CD14-positive monocyte (primary cell): ENCODE results near the gene MAP3K20. TPM values are rescaled to one million over a fixed set of nuclear protein-coding genes. Genes with fewer than 3 reads are reported as not detected.

Experiments
- DNase-seq, 3 donors: peaks; one replicate each; pipeline ENCODE4 v3.0.0-alpha.2; 2011 to 2022
- H2AFZ ChIP-seq: 2 replicates; pipeline ENCODE4 v1.6.0; 2012; ENCODE audit warnings: mild to moderate bottlenecking, low read depth, low read length, inconsistent platforms; ENCODE audit not compliant: insufficient read depth, poor library complexity, severe bottlenecking
- H3K27ac ChIP-seq, 2 donors: 1 replicate in 1 of 2; 2 replicates in 1 of 2; pipeline ENCODE4 v1.5.1; 2012 to 2013; ENCODE audit warnings: low read length in 2 of 2, control low read depth in 1 of 2, inconsistent platforms in 1 of 2, low read depth in 1 of 2, mild to moderate bottlenecking in 1 of 2
- H3K27me3 ChIP-seq, 2 donors: one replicate each; pipeline versions ENCODE4 v1.6.0 to v1.6.1; 2011 to 2013; ENCODE audit warnings: low read length in 2 of 2; ENCODE audit not compliant: control insufficient read depth in 2 of 2, insufficient read depth in 2 of 2
- H3K36me3 ChIP-seq, 2 donors: replicated peaks in 1 of 2; 1 replicate in 1 of 2; 2 replicates in 1 of 2; pipeline versions ENCODE4 v1.5.1 to v1.6.1; 2012 to 2013; ENCODE audit warnings: low read length in 2 of 2, control low read depth in 1 of 2, inconsistent platforms in 1 of 2, mild to moderate bottlenecking in 1 of 2; ENCODE audit not compliant: insufficient read depth in 2 of 2, control insufficient read depth in 1 of 2
- H3K4me1 ChIP-seq, 2 donors: 1 replicate in 1 of 2; 2 replicates in 1 of 2; pipeline versions ENCODE4 v1.5.1 to v1.6.1; 2012 to 2013; ENCODE audit warnings: low read length in 2 of 2, control low read depth in 1 of 2, inconsistent platforms in 1 of 2, mild to moderate bottlenecking in 1 of 2, moderate library complexity in 1 of 2; ENCODE audit not compliant: insufficient read depth in 2 of 2, control insufficient read depth in 1 of 2
- H3K4me2 ChIP-seq: replicated peaks from 2 replicates; pipeline ENCODE3; 2012; ENCODE audit warnings: low read length, moderate library complexity, mild to moderate bottlenecking; ENCODE audit not compliant: poor library complexity, severe bottlenecking; ENCODE audit errors: extremely low read depth
- H3K4me3 ChIP-seq, 3 experiments: fragments of 200-600 bp in 1 of 3; sonication (generic) in 1 of 3; replicated peaks in 1 of 3; 1 replicate in 2 of 3; 2 replicates in 1 of 3; pipeline ENCODE4 v1.5.1; 2011 to 2013; ENCODE audit warnings: low read length in 3 of 3, mild to moderate bottlenecking in 3 of 3, control low read depth in 2 of 3, low read depth in 2 of 3, inconsistent platforms in 1 of 3, moderate library complexity in 1 of 3
- H3K79me2 ChIP-seq: 2 replicates; pipeline ENCODE4 v1.6.0; 2012; ENCODE audit warnings: mild to moderate bottlenecking, control low read depth, inconsistent platforms, low read length, moderate library complexity; ENCODE audit not compliant: insufficient read depth
- H3K9ac ChIP-seq: 2 replicates; pipeline ENCODE4 v1.6.0; 2017; ENCODE audit warnings: low read length, mild to moderate bottlenecking; ENCODE audit not compliant: insufficient read depth, poor library complexity, severe bottlenecking
- H3K9me3 ChIP-seq, 2 donors: replicated peaks in 1 of 2; 1 replicate in 1 of 2; 2 replicates in 1 of 2; pipeline versions ENCODE4 v1.5.1 to v1.6.1; 2012 to 2013; ENCODE audit warnings: low read length in 2 of 2, control low read depth in 1 of 2; ENCODE audit not compliant: control insufficient read depth in 1 of 2, insufficient read depth in 1 of 2
- H4K20me1 ChIP-seq: 2 replicates; pipeline ENCODE4 v1.6.0; 2012; ENCODE audit warnings: mild to moderate bottlenecking, low read length, control low read depth, moderate library complexity; ENCODE audit not compliant: insufficient read depth
- H3K27ac Mint-ChIP-seq, 7 donors: one replicate each; pipeline ENCODE4 v1.8.0; 2020; ENCODE audit warnings: mild to moderate bottlenecking in 7 of 7, mixed read lengths in 7 of 7, moderate library complexity in 6 of 7, inconsistent platforms in 2 of 7
- H3K27me3 Mint-ChIP-seq, 3 donors: one replicate each; pipeline ENCODE4 v1.8.0; 2021 to 2022; ENCODE audit warnings: low read depth in 3 of 3, mild to moderate bottlenecking in 3 of 3, mixed read lengths in 3 of 3, moderate library complexity in 3 of 3, inconsistent platforms in 1 of 3
- H3K36me3 Mint-ChIP-seq, 2 donors: one replicate each; pipeline ENCODE4 v1.8.0; 2020; ENCODE audit warnings: mixed read lengths in 2 of 2, inconsistent platforms in 1 of 2, mild to moderate bottlenecking in 1 of 2
- H3K4me1 Mint-ChIP-seq: one replicate; pipeline ENCODE4 v1.8.0; 2020; ENCODE audit warnings: mild to moderate bottlenecking, mixed read lengths
- H3K4me3 Mint-ChIP-seq, 2 donors: one replicate each; pipeline ENCODE4 v1.8.0; 2020; ENCODE audit warnings: mild to moderate bottlenecking in 2 of 2, mixed read lengths in 2 of 2, moderate library complexity in 1 of 2
- H3K9me3 Mint-ChIP-seq, 7 donors: one replicate each; pipeline ENCODE4 v1.8.0; 2020 to 2022; ENCODE audit warnings: mixed read lengths in 7 of 7, mild to moderate bottlenecking in 6 of 7, moderate library complexity in 6 of 7, inconsistent platforms in 2 of 7
- WGBS: methylation state at CpG from one replicate; pipeline ENCODE4 v1.1.5; 2013; ENCODE audit warnings: missing lambda C conversion rate; ENCODE audit not compliant: insufficient coverage; 5-methylcytosine and 5-hydroxymethylcytosine counted together
- intact Hi-C, 2 donors: fragments of 100-400 bp; cut with micrococcal nuclease; formaldehyde crosslinking; loops; one replicate each; pipeline versions ENCODE4 v1.15.0 to v1.15.1; 2023
- polyA plus RNA-seq, 3 donors: library from polyadenylated mRNA; depleted of rRNA in 1 of 3; unstranded in 2 of 3; stranded (reverse) in 1 of 3; fragments of 300-500 nt in 2 of 3; fragments of >200 nt in 1 of 3; fragmentation: Illumina TruSeq in 2 of 3; gene quantifications; 1 replicate in 2 of 3; 2 replicates in 1 of 3; pipeline ENCODE4 v1.2.3, GENCODE V29; 2012 to 2021
- TF ChIP-seq, protein P1 (sequence below): fragments of 200-600 bp; IDR thresholded peaks from one replicate; pipeline ENCODE4 v1.8.0; 2022; ENCODE audit warnings: antibody characterized with exemption, mild to moderate bottlenecking

The MAP3K20 gene
- polyA plus RNA-seq, 3 donors = 14.3 to 30.7 (median 21.6) TPM

DNA sequence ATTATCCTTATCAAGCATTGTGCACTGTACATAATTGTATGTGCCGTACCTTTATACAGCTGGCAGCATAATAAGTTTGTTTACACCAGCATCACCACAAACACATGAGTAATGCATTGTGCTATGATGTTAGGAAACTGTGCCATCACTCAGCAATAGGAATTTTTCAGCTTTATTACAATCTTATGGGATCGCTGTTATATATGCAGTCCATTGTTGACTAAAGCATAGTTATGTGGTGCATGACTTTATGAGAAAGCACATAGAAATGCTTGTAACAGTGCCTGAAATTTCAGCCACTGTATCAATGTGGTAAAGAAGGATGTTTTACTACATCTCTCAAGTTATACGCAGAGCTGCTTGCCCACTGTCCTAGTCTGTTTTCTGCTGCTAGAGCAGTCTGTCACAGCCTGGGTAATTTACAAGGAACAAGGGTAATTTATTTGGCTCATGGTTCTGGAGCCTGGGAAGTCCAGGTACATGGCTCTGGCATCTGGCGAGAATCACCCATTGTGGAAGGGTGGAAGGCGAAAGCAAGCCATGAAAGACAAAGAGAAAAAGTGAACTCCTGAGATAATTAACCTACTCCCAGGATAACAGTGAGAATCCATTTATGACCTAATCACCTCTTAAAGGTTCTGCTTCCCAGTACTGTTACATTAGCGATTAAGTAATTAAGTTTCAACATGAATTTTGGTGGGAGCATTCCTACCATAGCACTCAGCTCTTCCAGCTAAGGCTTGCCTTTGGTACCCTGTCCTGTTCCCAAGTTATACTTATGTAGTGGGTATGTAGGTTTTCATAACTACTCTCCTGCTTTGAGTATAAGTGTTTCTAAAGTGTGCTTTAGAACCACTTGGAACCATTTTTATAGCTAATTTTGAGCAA, 4.6 kb downstream of the MAP3K20 start:
- H4K20me1 ChIP-seq = peaks cover 45% of the 10 kb centered on the region
- H3K79me2 ChIP-seq = peaks cover 87% of the 10 kb centered on the region
- no peaks in the 10 kb centered on the region for H3K36me3 ChIP-seq
- no peak overlapping the region for H3K4me3 ChIP-seq
- peaks cover 16% of the 10 kb centered on the region in 2 donors for H3K36me3 Mint-ChIP-seq
- no CpG with 5 or more reads among the region's 6 CpGs for WGBS
- H3K27ac Mint-ChIP-seq = no peak overlapping the region
- TF ChIP-seq, protein P1, sequence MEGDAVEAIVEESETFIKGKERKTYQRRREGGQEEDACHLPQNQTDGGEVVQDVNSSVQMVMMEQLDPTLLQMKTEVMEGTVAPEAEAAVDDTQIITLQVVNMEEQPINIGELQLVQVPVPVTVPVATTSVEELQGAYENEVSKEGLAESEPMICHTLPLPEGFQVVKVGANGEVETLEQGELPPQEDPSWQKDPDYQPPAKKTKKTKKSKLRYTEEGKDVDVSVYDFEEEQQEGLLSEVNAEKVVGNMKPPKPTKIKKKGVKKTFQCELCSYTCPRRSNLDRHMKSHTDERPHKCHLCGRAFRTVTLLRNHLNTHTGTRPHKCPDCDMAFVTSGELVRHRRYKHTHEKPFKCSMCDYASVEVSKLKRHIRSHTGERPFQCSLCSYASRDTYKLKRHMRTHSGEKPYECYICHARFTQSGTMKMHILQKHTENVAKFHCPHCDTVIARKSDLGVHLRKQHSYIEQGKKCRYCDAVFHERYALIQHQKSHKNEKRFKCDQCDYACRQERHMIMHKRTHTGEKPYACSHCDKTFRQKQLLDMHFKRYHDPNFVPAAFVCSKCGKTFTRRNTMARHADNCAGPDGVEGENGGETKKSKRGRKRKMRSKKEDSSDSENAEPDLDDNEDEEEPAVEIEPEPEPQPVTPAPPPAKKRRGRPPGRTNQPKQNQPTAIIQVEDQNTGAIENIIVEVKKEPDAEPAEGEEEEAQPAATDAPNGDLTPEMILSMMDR = no peak
- no peaks in the 10 kb centered on the region for H3K9me3 ChIP-seq
- intact Hi-C loops = loop anchor here (5.0 to 10.0 kb wide), 3 partner anchors 38 to 55 kb away; no protein-coding TSS in a partner anchor
- H2AFZ ChIP-seq = no peak overlapping the region
- no peak overlapping the region for H3K9ac ChIP-seq
- peaks cover 26% of the 10 kb centered on the region for H3K4me1 Mint-ChIP-seq
- H3K4me2 ChIP-seq = no peak overlapping the region
- H3K27me3 Mint-ChIP-seq = peaks cover under 1 to 4% (median 1%) of the 10 kb centered on the region in 3 donors
- no peaks in the 10 kb centered on the region for H3K9me3 Mint-ChIP-seq
- peaks cover 3 to 19% of the 10 kb centered on the region in 2 donors for H3K4me1 ChIP-seq
- H3K27ac ChIP-seq = no peak overlapping the region
- no peak overlapping the region for H3K4me3 Mint-ChIP-seq
- DNase-seq = no peak
- no peaks in the 10 kb centered on the region for H3K27me3 ChIP-seq

DNA sequence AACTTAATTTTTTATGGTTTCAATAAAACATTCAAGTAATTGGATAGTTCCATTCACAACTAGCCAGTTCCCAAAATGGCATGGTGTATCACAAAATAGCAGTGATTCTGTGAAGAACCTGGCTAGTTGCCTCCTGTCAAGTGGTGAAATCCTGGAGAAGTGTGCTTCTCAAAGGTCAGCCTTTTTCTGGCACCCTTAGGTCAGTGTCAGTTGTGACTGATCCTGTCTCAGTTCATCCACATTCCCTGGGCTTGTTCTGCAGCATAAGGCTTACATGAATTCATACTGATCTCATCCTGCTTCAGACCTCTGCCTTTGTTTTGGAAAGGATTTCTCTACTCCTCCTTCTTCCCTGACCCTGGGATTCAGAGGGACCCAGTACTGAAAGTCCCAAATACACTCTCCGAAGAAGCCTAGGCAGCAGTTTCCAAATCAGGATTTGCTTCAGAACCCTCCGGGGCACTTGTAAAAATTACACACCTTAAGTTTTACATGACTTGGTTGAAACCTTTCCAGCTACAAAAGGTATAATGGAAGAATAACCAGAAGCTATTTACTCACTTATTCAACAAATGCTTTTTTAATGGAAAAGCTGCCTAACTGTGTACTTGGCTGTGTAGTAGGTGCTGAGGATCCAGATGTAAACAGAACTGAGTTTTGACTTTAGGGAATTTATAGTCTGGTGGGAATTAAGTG, 11.0 kb downstream of the MAP3K20 start:
- Histone ChIP-seq H3K9ac (no peak overlapping the region), H3K4me3 (no peak overlapping the region), H3K79me2 (peaks cover 80% of the 10 kb centered on the region), H3K4me1 (peaks cover 0 to 4% of the 10 kb centered on the region in 2 donors), H3K9me3 (no peaks in the 10 kb centered on the region), H3K4me2 (no peak overlapping the region), H3K36me3 (peaks cover 5 to 23% of the 10 kb centered on the region in 2 donors), H3K27me3 (no peaks in the 10 kb centered on the region), H2AFZ (no peak overlapping the region), H4K20me1 (peaks cover 75% of the 10 kb centered on the region), H3K27ac (no peak overlapping the region)
- Mint-ChIP-seq H3K27ac (peak overlapping the region in 1 of 7 donors; percentile 5), H3K36me3 (peaks cover 27 to 28% of the 10 kb centered on the region in 2 donors), H3K4me3 (no peak overlapping the region), H3K27me3 (peaks cover 0 to 1% (median 0%) of the 10 kb centered on the region in 3 donors), H3K9me3 (no peaks in the 10 kb centered on the region), H3K4me1 (peaks cover 11% of the 10 kb centered on the region)
- 100% methylated on average over 2 of the region's 2 CpGs for WGBS
- no peak for DNase-seq
- intact Hi-C loops = no loop called here
- TF ChIP-seq, protein P1 = no peak
